Hepatocyte (in vitro differentiated cells): ENCODE data around the gene HAS3.

Source experiments
- CTCF ChIP-seq: fragments of 200-600 bp; sonication (generic); IDR thresholded peaks from 2 replicates; pipeline ENCODE4 v1.5.1; 2016; ENCODE audit warnings: antibody characterized with exemption, mild to moderate bottlenecking; ENCODE audit not compliant: poor library complexity
- EZH2 ChIP-seq: fragments of 200-600 bp; sonication (generic); IDR thresholded peaks from 2 replicates; pipeline ENCODE4 v1.6.1; 2016; ENCODE audit warnings: antibody characterized with exemption, mild to moderate bottlenecking, borderline replicate concordance

GRCh38 chr16:69166221-69166833 is 60.9 kb downstream of the HAS3 start:
- TF ChIP-seq CTCF (no peak), EZH2 (no peak)
